ENCODE results near the gene GDPD2.

Gene GDPD2

GRCh38 chrX:70437921-70438665 lies 15.0 kb downstream of the GDPD2 start:
- no peak for DNase-seq (ENCODE audit: low read depth)

- DNase-seq (ENCODE audit: low read depth) = no peak
Measured at GRCh38 chrX:70439016-70439415, 15.9 kb downstream of the GDPD2 start.

GRCh38 chrX:70442224-70442623 lies 19.1 kb downstream of the GDPD2 start:
- no peak for DNase-seq (ENCODE audit: low read depth)

- DNase-seq (ENCODE audit: low read depth) = no peak
Measured at GRCh38 chrX:70444326-70444945, 21.3 kb downstream of the GDPD2 start, which contains the start of gene DLG3. TSS of gene DLG3 (plus strand) at chrX:70444835. CDS start at chrX:70445202, 367 bp downstream.

GRCh38 chrX:70444946-70445656 lies 22.0 kb downstream of the GDPD2 start:
- no peak for DNase-seq (ENCODE audit: low read depth)

GRCh38 chrX:70445951-70446350 lies 22.8 kb downstream of the GDPD2 start:
- no peak for DNase-seq (ENCODE audit: low read depth)

GRCh38 chrX:70446380-70447350 lies 23.6 kb downstream of the GDPD2 start:
- no peak for DNase-seq (ENCODE audit: low read depth)

- DNase-seq (ENCODE audit: low read depth) = no peak
Measured at GRCh38 chrX:70449457-70449966, 26.4 kb downstream of the GDPD2 start.

- no peak for DNase-seq (ENCODE audit: low read depth)
Measured at GRCh38 chrX:70452143-70452733, 29.1 kb downstream of the GDPD2 start.

- no peak for DNase-seq (ENCODE audit: low read depth)
Measured at GRCh38 chrX:70453024-70453618, 30.0 kb downstream of the GDPD2 start.

GRCh38 chrX:70454441-70455365 lies 31.6 kb downstream of the GDPD2 start:
- DNase-seq (ENCODE audit: low read depth) = no peak

- no peak for DNase-seq (ENCODE audit: low read depth)
Measured at GRCh38 chrX:70455366-70456202, 32.5 kb downstream of the GDPD2 start.

- no peak for DNase-seq (ENCODE audit: low read depth)
Measured at GRCh38 chrX:70456256-70456655, 33.1 kb downstream of the GDPD2 start.

GRCh38 chrX:70461026-70461425 lies 37.9 kb downstream of the GDPD2 start:
- DNase-seq (ENCODE audit: low read depth) = no peak

- no peak for DNase-seq (ENCODE audit: low read depth)
Measured at GRCh38 chrX:70464051-70464450, 40.9 kb downstream of the GDPD2 start.

- DNase-seq (ENCODE audit: low read depth) = no peak
Measured at GRCh38 chrX:70466968-70467367, 43.9 kb downstream of the GDPD2 start.

GRCh38 chrX:70468709-70469108 lies 45.6 kb downstream of the GDPD2 start:
- DNase-seq (ENCODE audit: low read depth) = no peak

- DNase-seq (ENCODE audit: low read depth) = no peak
Measured at GRCh38 chrX:70470850-70471289, 47.8 kb downstream of the GDPD2 start.

Data from GM04504 (cell line).